Measurements from ENCODE around the gene COL4A4. TPM values are rescaled to one million over a fixed set of nuclear protein-coding genes. Genes with fewer than 3 reads are reported as not detected.

Gene COL4A4
- total and polyA plus RNA-seq, 10 donors: 2.0 to 8.4 (median 5.4) TPM

GRCh38 chr2:226981791-226982326 lies 182.1 kb downstream of the COL4A4 start:
- no peak for DNase-seq
- Histone ChIP-seq H3K27me3 (replicated peaks in 1 of 7) (no peaks in the 10 kb centered on the region), H3K9me3 (no peaks in the 10 kb centered on the region), H3K4me3 (no peak overlapping the region), H3K27ac (no peak overlapping the region), H3K4me1 (peaks cover 0 to 20% (median 12%) of the 10 kb centered on the region in 6 donors), H3K36me3 (peaks cover 0 to 12% (median 0%) of the 10 kb centered on the region in 6 donors)
- TF ChIP-seq, protein P1, sequence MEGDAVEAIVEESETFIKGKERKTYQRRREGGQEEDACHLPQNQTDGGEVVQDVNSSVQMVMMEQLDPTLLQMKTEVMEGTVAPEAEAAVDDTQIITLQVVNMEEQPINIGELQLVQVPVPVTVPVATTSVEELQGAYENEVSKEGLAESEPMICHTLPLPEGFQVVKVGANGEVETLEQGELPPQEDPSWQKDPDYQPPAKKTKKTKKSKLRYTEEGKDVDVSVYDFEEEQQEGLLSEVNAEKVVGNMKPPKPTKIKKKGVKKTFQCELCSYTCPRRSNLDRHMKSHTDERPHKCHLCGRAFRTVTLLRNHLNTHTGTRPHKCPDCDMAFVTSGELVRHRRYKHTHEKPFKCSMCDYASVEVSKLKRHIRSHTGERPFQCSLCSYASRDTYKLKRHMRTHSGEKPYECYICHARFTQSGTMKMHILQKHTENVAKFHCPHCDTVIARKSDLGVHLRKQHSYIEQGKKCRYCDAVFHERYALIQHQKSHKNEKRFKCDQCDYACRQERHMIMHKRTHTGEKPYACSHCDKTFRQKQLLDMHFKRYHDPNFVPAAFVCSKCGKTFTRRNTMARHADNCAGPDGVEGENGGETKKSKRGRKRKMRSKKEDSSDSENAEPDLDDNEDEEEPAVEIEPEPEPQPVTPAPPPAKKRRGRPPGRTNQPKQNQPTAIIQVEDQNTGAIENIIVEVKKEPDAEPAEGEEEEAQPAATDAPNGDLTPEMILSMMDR (IDR thresholded peaks at IDR 0.05 in 8 of 11, conservative IDR thresholded peaks at IDR 0.05 in 3 of 11): no peak
- TF ChIP-seq POLR2A (IDR thresholded peaks at IDR 0.05): no peak
- no peak for TF ChIP-seq POLR2AphosphoS5 (IDR thresholded peaks at IDR 0.05)
- WGBS, 5 donors: 74 to 82% (median 77%) methylated on average over 3 of the region's 3 CpGs
- intact Hi-C loops (cut with DNase I; ENCODE audit: low total_unique reads): loop anchor here (10.0 kb wide), 2 partner anchors 157 to 1307 kb away; no protein-coding TSS in a partner anchor

- no peaks in the 10 kb centered on the region for H3K27me3 ChIP-seq (replicated peaks in 1 of 7)
- peaks cover 0 to 34% (median 0%) of the 10 kb centered on the region in 6 donors for H3K36me3 ChIP-seq
- TF ChIP-seq POLR2A (IDR thresholded peaks at IDR 0.05) (no peak), POLR2AphosphoS5 (IDR thresholded peaks at IDR 0.05) (no peak)
- TF ChIP-seq, protein P1 (IDR thresholded peaks at IDR 0.05 in 8 of 11, conservative IDR thresholded peaks at IDR 0.05 in 3 of 11): no peak
- H3K27ac ChIP-seq: no peak overlapping the region
- intact Hi-C loops (cut with DNase I; ENCODE audit: low total_unique reads): no loop called here
- WGBS, 5 donors: 87 to 98% (median 92%) methylated on average over 4 of the region's 4 CpGs
- no peak overlapping the region for H3K4me3 ChIP-seq
- no peaks in the 10 kb centered on the region for H3K9me3 ChIP-seq
- DNase-seq: no peak
- peaks cover 0 to 5% (median 0%) of the 10 kb centered on the region in 6 donors for H3K4me1 ChIP-seq
Observed at GRCh38 chr2:226979004-226979403, 185.0 kb downstream of the COL4A4 start.

GRCh38 chr2:226978300-226978699 lies 185.7 kb downstream of the COL4A4 start:
- Histone ChIP-seq H3K4me3 (no peak overlapping the region), H3K27me3 (replicated peaks in 1 of 7) (no peaks in the 10 kb centered on the region), H3K36me3 (peaks cover 0 to 41% (median 0%) of the 10 kb centered on the region in 6 donors), H3K27ac (no peak overlapping the region), H3K9me3 (no peaks in the 10 kb centered on the region), H3K4me1 (no peaks in the 10 kb centered on the region)
- WGBS, 5 donors: 94 to 98% (median 96%) methylated on average over 7 of the region's 7 CpGs
- TF ChIP-seq, protein P1 (IDR thresholded peaks at IDR 0.05 in 8 of 11, conservative IDR thresholded peaks at IDR 0.05 in 3 of 11): no peak
- TF ChIP-seq POLR2A (IDR thresholded peaks at IDR 0.05) (no peak), POLR2AphosphoS5 (IDR thresholded peaks at IDR 0.05) (no peak)
- no peak for DNase-seq
- intact Hi-C loops (cut with DNase I; ENCODE audit: low total_unique reads): no loop called here

DNA sequence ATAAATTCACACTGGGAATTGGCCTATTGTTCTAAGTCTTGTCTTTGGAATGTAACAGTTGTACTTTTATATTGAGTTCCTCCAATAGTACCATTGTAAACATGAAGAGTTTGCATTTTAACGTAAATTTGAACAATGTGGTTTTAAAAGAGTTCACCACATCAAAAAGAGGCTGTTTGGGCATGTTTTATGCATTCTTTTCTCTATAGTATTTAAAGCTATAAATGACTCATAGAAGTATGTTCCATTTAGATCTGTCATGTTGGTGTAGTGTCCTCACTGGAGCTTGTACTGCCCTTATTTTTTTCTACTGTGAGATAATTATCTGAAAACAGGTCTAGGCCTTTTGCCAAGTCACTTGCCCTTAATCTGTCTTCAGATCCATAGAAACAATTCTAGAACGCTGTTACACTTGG lies 186.2 kb downstream of the COL4A4 start:
- intact Hi-C loops (cut with DNase I; ENCODE audit: low total_unique reads): no loop called here
- H3K36me3 ChIP-seq: peaks cover 0 to 41% (median 0%) of the 10 kb centered on the region in 6 donors
- TF ChIP-seq POLR2A (IDR thresholded peaks at IDR 0.05) (no peak), POLR2AphosphoS5 (IDR thresholded peaks at IDR 0.05) (no peak)
- TF ChIP-seq, protein P1 (IDR thresholded peaks at IDR 0.05 in 8 of 11, conservative IDR thresholded peaks at IDR 0.05 in 3 of 11): no peak
- H3K9me3 ChIP-seq: no peaks in the 10 kb centered on the region
- H3K27me3 ChIP-seq (replicated peaks in 1 of 7): no peaks in the 10 kb centered on the region
- H3K27ac ChIP-seq: no peak overlapping the region
- DNase-seq: no peak
- H3K4me1 ChIP-seq: no peaks in the 10 kb centered on the region
- no peak overlapping the region for H3K4me3 ChIP-seq
- WGBS, 5 donors: 61 to 79% (median 72%) methylated on average over 2 of the region's 2 CpGs

Data from spleen (tissue), 11 donors.